HEK293 (cell line): ENCODE measurements around the gene ZNF573.

ENCODE experiments used
- IKZF3 ChIP-seq: fragments of 450-650 bp; IDR thresholded peaks from 2 replicates; pipeline ENCODE4 v1.5.0; 2018; ENCODE audit warnings: missing biosample characterization, mild to moderate bottlenecking, missing genetic modification characterization, moderate library complexity
- OSR2 ChIP-seq: fragments of 450-650 bp; formaldehyde crosslinking; IDR thresholded peaks from 2 replicates; pipeline ENCODE4 v1.5.1; 2016; ENCODE audit warnings: missing biosample characterization, missing genetic modification characterization
- SETDB1 ChIP-seq: IDR thresholded peaks from one replicate; pipeline ENCODE4 v1.6.1; 2017; ENCODE audit warnings: mild to moderate bottlenecking, low read length, moderate library complexity, mixed read lengths; ENCODE audit not compliant: insufficient read length
- YY2 ChIP-seq: fragments of 450-650 bp; formaldehyde crosslinking; IDR thresholded peaks from 2 replicates; pipeline ENCODE4 v1.5.1; 2016; ENCODE audit warnings: missing biosample characterization, missing genetic modification characterization
- ZBTB17 ChIP-seq: fragments of 450-650 bp; formaldehyde crosslinking; IDR thresholded peaks from 2 replicates; pipeline ENCODE4 v1.5.1; 2016; ENCODE audit warnings: missing biosample characterization, missing genetic modification characterization
- ZNF10 ChIP-seq: fragments of 450-650 bp; formaldehyde crosslinking; IDR thresholded peaks from 2 replicates; pipeline ENCODE4 v1.5.1; 2017; ENCODE audit warnings: missing biosample characterization, missing genetic modification characterization
- ZNF140 ChIP-seq: fragments of 450-650 bp; formaldehyde crosslinking; IDR thresholded peaks from 2 replicates; pipeline ENCODE4 v1.5.1; 2016; ENCODE audit warnings: missing biosample characterization, missing genetic modification characterization
- ZNF24 ChIP-seq: fragments of 450-650 bp; formaldehyde crosslinking; IDR thresholded peaks from 2 replicates; pipeline ENCODE4 v1.5.1; 2016; ENCODE audit warnings: missing biosample characterization, missing genetic modification characterization
- ZNF416 ChIP-seq: fragments of 450-650 bp; formaldehyde crosslinking; IDR thresholded peaks from 2 replicates; pipeline ENCODE4 v1.5.1; 2016; ENCODE audit warnings: missing biosample characterization, missing genetic modification characterization
- ZNF48 ChIP-seq: fragments of 450-650 bp; formaldehyde crosslinking; IDR thresholded peaks from 2 replicates; pipeline ENCODE4 v1.5.1; 2016; ENCODE audit warnings: missing biosample characterization, missing genetic modification characterization
- ZNF558 ChIP-seq: fragments of 450-650 bp; formaldehyde crosslinking; IDR thresholded peaks from 2 replicates; pipeline ENCODE4 v1.5.1; 2016; ENCODE audit warnings: missing biosample characterization, missing genetic modification characterization
- ZNF610 ChIP-seq: fragments of 450-650 bp; formaldehyde crosslinking; IDR thresholded peaks from 2 replicates; pipeline ENCODE4 v1.5.1; 2016; ENCODE audit warnings: missing biosample characterization, missing genetic modification characterization, borderline replicate concordance
- ZNF791 ChIP-seq: fragments of 450-650 bp; formaldehyde crosslinking; IDR thresholded peaks from 2 replicates; pipeline ENCODE4 v1.5.1; 2016; ENCODE audit warnings: missing biosample characterization, missing genetic modification characterization
- ZNF837 ChIP-seq: fragments of 450-650 bp; formaldehyde crosslinking; IDR thresholded peaks from 2 replicates; pipeline ENCODE4 v1.5.1; 2016; ENCODE audit warnings: missing biosample characterization, missing genetic modification characterization
- TF ChIP-seq, protein P1 (sequence below): fragments of 450-650 bp; formaldehyde crosslinking; IDR thresholded peaks from 2 replicates; pipeline ENCODE4 v1.5.1; 2017; ENCODE audit warnings: missing biosample characterization, missing genetic modification characterization
- TF ChIP-seq, protein P2 (sequence below): fragments of 450-650 bp; formaldehyde crosslinking; conservative IDR thresholded peaks from 2 replicates; pipeline ENCODE4 v1.5.1; 2016; ENCODE audit warnings: low read depth, missing biosample characterization, missing genetic modification characterization
- TF ChIP-seq, protein P3 (sequence below): fragments of 450-650 bp; formaldehyde crosslinking; IDR thresholded peaks from 2 replicates; pipeline ENCODE4 v1.5.1; 2016; ENCODE audit warnings: missing biosample characterization, missing genetic modification characterization, borderline replicate concordance
- TF ChIP-seq, protein P4 (sequence below): fragments of 450-650 bp; formaldehyde crosslinking; IDR thresholded peaks from 2 replicates; pipeline ENCODE4 v1.5.1; 2016; ENCODE audit warnings: missing biosample characterization, missing genetic modification characterization
- TF ChIP-seq, protein P5 (sequence below): fragments of 450-650 bp; formaldehyde crosslinking; IDR thresholded peaks from 2 replicates; pipeline ENCODE4 v1.5.1; 2017; ENCODE audit warnings: missing biosample characterization, mild to moderate bottlenecking, missing genetic modification characterization, moderate library complexity
- TF ChIP-seq, protein P6 (sequence below): fragments of 450-650 bp; formaldehyde crosslinking; IDR thresholded peaks from 2 replicates; pipeline ENCODE4 v1.5.1; 2016; ENCODE audit warnings: missing biosample characterization, missing genetic modification characterization

Gene ZNF573

DNA sequence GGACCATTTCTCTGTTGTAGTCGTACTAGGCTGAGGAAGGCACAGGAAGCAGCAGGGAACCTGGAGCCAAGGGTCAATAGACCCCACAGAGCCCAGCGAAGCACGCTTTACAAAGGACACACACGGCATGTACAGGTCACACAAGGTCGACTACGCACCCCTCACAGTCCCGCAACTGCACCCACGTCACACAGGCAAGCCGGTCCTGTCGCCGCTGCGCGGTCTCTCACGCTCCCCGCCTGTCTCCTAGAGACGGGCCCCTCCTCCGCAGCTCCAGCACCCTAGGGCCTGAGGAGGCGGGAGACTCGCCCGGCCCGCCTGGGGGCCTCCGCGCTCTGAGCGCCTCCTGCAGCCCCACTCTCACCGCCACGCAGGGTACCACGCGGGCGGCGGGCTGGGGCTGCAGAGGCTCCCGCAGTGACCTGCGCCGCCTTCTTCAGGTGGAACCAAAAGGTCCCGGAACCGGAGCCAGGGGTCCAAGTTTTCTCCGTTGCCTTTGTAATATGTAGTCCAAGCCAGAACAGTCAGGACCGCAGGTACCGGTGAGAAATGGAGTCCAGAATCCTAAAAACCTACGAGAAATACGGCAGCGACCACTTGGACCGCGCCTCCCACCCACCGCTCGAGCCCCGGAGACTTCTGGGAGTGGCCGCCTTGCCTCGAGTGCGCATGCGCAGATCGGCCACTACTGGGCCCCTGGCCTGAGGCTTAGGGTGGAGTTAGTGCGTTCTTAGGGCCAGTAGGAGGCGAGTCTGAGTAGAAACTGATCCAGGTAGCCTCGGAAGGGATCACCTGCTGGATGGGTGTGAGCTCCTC, 60.1 kb downstream of the ZNF573 start, which contains the start of gene ZNF607 (continued):
- TF ChIP-seq ZNF837 (tag by site-specific recombination) = peak; percentile 78; the same call in 1 of the 2 replicates
- peak; percentile 23; the same call in 1 of the 2 replicates for TF ChIP-seq YY2 (tag by site-specific recombination)
- TF ChIP-seq ZBTB17 (tag by site-specific recombination) = peak; percentile 50
- TF ChIP-seq ZNF10 (tag by site-specific recombination) = 0 out of 2 replicates have a peak, but pooled peaks have one; percentile 64
- TF ChIP-seq, protein P1, sequence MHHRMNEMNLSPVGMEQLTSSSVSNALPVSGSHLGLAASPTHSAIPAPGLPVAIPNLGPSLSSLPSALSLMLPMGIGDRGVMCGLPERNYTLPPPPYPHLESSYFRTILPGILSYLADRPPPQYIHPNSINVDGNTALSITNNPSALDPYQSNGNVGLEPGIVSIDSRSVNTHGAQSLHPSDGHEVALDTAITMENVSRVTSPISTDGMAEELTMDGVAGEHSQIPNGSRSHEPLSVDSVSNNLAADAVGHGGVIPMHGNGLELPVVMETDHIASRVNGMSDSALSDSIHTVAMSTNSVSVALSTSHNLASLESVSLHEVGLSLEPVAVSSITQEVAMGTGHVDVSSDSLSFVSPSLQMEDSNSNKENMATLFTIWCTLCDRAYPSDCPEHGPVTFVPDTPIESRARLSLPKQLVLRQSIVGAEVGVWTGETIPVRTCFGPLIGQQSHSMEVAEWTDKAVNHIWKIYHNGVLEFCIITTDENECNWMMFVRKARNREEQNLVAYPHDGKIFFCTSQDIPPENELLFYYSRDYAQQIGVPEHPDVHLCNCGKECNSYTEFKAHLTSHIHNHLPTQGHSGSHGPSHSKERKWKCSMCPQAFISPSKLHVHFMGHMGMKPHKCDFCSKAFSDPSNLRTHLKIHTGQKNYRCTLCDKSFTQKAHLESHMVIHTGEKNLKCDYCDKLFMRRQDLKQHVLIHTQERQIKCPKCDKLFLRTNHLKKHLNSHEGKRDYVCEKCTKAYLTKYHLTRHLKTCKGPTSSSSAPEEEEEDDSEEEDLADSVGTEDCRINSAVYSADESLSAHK (tag by site-specific recombination) = no peak; the same call in 1 of the 2 replicates
- TF ChIP-seq, protein P2, sequence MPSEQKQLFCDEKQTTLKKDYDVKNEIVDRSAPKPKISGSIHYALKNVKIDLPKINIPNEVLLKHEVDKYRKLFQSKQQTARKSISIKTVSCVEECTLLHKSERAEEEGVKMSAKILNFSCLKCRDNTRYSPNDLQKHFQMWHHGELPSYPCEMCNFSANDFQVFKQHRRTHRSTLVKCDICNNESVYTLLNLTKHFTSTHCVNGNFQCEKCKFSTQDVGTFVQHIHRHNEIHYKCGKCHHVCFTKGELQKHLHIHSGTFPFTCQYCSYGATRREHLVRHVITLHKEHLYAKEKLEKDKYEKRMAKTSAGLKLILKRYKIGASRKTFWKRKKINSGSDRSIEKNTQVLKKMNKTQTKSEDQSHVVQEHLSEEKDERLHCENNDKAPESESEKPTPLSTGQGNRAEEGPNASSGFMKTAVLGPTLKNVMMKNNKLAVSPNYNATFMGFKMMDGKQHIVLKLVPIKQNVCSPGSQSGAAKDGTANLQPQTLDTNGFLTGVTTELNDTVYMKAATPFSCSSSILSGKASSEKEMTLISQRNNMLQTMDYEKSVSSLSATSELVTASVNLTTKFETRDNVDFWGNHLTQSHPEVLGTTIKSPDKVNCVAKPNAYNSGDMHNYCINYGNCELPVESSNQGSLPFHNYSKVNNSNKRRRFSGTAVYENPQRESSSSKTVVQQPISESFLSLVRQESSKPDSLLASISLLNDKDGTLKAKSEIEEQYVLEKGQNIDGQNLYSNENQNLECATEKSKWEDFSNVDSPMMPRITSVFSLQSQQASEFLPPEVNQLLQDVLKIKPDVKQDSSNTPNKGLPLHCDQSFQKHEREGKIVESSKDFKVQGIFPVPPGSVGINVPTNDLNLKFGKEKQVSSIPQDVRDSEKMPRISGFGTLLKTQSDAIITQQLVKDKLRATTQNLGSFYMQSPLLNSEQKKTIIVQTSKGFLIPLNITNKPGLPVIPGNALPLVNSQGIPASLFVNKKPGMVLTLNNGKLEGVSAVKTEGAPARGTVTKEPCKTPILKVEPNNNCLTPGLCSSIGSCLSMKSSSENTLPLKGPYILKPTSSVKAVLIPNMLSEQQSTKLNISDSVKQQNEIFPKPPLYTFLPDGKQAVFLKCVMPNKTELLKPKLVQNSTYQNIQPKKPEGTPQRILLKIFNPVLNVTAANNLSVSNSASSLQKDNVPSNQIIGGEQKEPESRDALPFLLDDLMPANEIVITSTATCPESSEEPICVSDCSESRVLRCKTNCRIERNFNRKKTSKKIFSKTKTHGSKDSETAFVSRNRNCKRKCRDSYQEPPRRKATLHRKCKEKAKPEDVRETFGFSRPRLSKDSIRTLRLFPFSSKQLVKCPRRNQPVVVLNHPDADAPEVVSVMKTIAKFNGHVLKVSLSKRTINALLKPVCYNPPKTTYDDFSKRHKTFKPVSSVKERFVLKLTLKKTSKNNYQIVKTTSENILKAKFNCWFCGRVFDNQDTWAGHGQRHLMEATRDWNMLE (tag by site-specific recombination) = peak; percentile 47
- TF ChIP-seq ZNF24 (tag by site-specific recombination) = peak; percentile 37; the same call in 1 of the 2 replicates
- no peak for TF ChIP-seq ZNF48
- no peak for TF ChIP-seq ZNF140
- TF ChIP-seq, protein P3, sequence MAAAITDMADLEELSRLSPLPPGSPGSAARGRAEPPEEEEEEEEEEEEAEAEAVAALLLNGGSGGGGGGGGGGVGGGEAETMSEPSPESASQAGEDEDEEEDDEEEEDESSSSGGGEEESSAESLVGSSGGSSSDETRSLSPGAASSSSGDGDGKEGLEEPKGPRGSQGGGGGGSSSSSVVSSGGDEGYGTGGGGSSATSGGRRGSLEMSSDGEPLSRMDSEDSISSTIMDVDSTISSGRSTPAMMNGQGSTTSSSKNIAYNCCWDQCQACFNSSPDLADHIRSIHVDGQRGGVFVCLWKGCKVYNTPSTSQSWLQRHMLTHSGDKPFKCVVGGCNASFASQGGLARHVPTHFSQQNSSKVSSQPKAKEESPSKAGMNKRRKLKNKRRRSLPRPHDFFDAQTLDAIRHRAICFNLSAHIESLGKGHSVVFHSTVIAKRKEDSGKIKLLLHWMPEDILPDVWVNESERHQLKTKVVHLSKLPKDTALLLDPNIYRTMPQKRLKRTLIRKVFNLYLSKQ (tag by site-specific recombination) = no peak
- 0 out of 2 replicates have a peak, but pooled peaks have one; percentile 6 for TF ChIP-seq ZNF791 (tag by site-specific recombination)
- 0 out of 2 replicates have a peak, but pooled peaks have one; percentile 10 for TF ChIP-seq ZNF558 (tag by site-specific recombination)
- peak; percentile 84 for TF ChIP-seq ZNF610
- 0 out of 2 replicates have a peak, but pooled peaks have one; percentile 14 for TF ChIP-seq ZNF416 (tag by site-specific recombination)
- TF ChIP-seq, protein P4, sequence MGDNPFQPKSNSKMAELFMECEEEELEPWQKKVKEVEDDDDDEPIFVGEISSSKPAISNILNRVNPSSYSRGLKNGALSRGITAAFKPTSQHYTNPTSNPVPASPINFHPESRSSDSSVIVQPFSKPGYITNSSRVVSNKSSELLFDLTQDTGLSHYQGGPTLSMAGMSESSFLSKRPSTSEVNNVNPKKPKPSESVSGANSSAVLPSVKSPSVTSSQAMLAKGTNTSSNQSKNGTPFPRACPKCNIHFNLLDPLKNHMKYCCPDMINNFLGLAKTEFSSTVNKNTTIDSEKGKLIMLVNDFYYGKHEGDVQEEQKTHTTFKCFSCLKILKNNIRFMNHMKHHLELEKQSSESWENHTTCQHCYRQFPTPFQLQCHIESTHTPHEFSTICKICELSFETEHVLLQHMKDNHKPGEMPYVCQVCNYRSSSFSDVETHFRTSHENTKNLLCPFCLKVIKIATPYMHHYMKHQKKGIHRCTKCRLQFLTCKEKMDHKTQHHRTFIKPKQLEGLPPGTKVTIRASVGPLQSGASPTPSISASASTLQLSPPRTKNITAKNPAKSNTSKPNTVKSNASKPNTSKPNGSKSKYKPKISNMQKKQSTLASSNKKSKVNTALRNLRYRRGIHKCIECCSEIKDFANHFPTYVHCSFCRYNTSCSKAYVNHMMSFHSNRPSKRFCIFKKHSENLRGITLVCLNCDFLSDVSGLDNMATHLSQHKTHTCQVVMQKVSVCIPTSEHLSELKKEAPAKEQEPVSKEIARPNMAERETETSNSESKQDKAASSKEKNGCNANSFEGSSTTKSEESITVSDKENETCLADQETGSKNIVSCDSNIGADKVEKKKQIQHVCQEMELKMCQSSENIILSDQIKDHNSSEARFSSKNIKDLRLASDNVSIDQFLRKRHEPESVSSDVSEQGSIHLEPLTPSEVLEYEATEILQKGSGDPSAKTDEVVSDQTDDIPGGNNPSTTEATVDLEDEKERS (tag by site-specific recombination) = 0 out of 2 replicates have a peak, but pooled peaks have one; percentile 3
- TF ChIP-seq, protein P5, sequence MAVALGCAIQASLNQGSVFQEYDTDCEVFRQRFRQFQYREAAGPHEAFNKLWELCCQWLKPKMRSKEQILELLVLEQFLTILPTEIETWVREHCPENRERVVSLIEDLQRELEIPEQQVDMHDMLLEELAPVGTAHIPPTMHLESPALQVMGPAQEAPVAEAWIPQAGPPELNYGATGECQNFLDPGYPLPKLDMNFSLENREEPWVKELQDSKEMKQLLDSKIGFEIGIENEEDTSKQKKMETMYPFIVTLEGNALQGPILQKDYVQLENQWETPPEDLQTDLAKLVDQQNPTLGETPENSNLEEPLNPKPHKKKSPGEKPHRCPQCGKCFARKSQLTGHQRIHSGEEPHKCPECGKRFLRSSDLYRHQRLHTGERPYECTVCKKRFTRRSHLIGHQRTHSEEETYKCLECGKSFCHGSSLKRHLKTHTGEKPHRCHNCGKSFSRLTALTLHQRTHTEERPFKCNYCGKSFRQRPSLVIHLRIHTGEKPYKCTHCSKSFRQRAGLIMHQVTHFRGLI (tag by site-specific recombination) = no peak
- TF ChIP-seq IKZF3 = peak; percentile 59
- TF ChIP-seq OSR2 (tag by site-specific recombination) = no peak
- no peak for TF ChIP-seq SETDB1
- TF ChIP-seq, protein P6, sequence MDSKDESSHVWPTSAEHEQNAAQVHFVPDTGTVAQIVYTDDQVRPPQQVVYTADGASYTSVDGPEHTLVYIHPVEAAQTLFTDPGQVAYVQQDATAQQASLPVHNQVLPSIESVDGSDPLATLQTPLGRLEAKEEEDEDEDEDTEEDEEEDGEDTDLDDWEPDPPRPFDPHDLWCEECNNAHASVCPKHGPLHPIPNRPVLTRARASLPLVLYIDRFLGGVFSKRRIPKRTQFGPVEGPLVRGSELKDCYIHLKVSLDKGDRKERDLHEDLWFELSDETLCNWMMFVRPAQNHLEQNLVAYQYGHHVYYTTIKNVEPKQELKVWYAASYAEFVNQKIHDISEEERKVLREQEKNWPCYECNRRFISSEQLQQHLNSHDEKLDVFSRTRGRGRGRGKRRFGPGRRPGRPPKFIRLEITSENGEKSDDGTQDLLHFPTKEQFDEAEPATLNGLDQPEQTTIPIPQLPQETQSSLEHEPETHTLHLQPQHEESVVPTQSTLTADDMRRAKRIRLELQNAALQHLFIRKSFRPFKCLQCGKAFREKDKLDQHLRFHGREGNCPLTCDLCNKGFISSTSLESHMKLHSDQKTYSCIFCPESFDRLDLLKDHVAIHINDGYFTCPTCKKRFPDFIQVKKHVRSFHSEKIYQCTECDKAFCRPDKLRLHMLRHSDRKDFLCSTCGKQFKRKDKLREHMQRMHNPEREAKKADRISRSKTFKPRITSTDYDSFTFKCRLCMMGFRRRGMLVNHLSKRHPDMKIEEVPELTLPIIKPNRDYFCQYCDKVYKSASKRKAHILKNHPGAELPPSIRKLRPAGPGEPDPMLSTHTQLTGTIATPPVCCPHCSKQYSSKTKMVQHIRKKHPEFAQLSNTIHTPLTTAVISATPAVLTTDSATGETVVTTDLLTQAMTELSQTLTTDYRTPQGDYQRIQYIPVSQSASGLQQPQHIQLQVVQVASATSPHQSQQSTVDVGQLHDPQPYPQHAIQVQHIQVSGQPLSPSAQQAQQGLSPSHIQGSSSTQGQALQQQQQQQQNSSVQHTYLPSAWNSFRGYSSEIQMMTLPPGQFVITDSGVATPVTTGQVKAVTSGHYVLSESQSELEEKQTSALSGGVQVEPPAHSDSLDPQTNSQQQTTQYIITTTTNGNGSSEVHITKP (tag by site-specific recombination) = peak; percentile 88
